GM18951 (cell line): ENCODE measurements around the gene BST1.

Source experiments
- POLR2A ChIP-seq: IDR thresholded peaks from 4 replicates; pipeline ENCODE4 v1.6.1; 2011; ENCODE audit warnings: mild to moderate bottlenecking; ENCODE audit not compliant: insufficient read length, insufficient read depth; ENCODE audit errors: extremely low read depth
- in situ Hi-C: fragments of 300-500 bp; cut with MboI; formaldehyde crosslinking; loops from one replicate; pipeline ENCODE4 v1.12.0; 2022; ENCODE audit warnings: low sequenced_read_pairs, mixed read lengths, inconsistent platforms; ENCODE audit not compliant: unreplicated experiment

The BST1 gene

DNA sequence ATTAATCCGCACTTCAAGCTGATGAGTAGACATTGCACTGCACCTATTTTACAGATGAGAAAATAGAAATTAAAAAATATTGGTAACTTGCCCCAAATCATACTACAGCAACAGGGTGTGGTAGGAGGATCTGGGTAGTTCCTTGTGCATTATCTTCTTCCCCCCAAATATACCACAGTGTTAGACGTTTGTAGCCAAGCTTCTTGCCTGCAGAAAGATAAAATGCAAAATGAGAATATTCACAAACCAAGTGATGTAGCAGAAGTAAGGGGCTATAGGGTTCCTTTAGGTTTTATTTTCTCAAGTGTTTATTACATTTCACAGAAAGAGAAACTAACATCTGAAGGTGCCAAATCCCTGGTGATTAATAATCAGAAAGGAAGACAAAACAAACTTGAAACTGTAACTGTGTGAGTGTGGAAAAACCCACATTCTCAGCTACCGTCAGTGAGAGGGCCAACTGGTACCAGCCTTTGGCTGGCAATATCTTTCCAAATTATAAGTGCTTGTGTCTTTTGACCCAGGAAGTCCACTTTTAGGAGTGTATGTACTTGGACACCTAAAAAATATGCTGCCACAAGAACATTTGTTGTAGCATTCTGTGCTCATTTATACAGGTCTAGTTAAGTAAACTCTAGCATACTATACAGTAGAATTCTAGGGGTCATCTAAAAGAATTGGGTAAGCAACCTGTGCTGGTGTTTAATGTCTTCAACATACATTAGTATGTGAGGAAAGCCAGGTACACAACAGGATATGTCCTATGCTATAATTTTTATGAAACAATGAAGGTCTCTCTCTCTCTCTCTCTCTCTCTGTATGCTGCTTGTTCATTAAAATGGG lies 68.6 kb downstream of the BST1 start:
- no peak for TF ChIP-seq POLR2A

DNA sequence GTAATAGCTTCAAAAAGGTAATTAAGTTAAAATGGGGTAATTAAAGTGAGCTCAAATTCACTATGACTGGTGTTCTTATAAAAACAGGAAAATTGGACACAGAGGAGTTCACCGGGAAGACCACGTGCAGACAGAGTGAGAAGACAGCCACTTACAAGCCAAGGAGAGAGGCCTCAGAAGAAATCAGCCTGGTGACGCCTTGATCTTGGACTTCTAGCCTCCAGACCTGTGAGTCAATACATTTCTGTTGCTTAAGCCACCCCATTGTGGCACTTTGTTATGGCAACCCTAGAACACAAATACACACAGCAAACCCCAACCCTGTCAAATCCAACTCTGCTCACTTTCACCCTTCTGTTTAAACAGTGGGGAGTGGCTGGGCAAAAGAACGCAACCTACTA lies 71.2 kb downstream of the BST1 start:
- in situ Hi-C loops, result no loop called here
- no peak for TF ChIP-seq POLR2A

More for the DNA sequence above, 68.6 kb downstream of the BST1 start:
- in situ Hi-C loops, result no loop called here

DNA sequence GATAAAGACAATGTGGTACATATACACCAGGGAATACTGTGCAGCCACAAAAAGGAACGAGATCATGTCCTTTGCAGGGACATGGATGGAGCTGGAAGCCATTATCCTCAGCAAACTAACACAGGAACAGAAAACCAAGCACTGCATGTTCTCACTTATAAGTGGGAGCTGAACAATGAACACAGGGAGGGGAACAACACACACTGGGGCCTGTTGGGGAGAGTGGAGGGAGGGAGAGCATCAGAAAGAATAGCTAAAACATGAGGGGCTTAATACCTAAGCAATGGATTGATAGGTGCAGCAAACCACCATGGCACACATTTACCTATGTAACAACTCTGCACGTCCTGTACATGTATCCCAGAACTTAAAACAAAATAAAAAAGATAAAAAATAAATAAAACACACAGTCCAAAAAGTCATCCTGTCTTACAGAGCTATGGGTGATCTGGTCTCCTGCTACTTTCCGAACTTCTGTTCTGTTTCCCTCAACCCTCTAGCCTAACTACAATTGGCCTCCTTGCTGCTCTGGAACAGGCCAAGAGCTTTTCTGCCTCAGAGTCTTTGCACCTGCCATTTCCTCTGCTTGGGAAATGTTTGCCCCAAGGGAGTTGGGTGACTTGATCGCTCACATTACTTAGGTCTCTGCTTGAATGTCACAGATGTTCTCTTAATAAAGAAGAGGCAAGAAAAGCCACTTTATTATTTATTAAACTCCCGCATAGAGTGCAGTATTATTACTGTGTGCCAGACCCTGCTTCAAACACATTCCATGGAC lies 74.2 kb downstream of the BST1 start:
- TF ChIP-seq POLR2A, result no peak
- in situ Hi-C loops, result no loop called here

DNA sequence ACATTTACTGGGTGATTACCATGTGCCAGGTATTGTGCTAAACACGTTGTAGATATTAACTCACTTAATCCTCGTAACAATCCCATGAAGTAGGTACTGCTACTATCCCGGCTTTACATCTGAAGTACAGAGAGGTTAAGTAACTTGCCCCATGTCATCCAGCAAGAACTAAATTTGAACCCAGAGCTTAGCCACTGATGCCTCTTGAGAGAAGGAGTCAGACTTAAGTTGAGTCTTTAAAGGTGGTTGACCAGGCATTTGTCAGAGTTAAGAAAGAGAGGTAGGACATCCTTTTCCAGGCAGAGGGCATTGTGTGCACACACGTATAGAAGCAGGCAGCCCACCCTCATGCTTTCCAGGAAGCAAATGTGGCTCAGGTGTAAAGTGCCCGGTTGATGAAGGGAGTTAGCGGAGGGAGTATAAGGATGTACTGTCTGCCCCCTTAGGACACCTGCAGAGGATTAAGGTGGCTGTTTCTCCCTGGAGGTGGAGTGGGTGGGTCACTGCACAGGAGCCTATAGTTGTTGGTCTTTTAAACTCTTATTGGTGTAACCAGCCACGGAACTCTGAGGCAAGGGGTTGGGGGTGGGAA lies 74.9 kb downstream of the BST1 start:
- in situ Hi-C loops, result no loop called here
- TF ChIP-seq POLR2A, result no peak

DNA sequence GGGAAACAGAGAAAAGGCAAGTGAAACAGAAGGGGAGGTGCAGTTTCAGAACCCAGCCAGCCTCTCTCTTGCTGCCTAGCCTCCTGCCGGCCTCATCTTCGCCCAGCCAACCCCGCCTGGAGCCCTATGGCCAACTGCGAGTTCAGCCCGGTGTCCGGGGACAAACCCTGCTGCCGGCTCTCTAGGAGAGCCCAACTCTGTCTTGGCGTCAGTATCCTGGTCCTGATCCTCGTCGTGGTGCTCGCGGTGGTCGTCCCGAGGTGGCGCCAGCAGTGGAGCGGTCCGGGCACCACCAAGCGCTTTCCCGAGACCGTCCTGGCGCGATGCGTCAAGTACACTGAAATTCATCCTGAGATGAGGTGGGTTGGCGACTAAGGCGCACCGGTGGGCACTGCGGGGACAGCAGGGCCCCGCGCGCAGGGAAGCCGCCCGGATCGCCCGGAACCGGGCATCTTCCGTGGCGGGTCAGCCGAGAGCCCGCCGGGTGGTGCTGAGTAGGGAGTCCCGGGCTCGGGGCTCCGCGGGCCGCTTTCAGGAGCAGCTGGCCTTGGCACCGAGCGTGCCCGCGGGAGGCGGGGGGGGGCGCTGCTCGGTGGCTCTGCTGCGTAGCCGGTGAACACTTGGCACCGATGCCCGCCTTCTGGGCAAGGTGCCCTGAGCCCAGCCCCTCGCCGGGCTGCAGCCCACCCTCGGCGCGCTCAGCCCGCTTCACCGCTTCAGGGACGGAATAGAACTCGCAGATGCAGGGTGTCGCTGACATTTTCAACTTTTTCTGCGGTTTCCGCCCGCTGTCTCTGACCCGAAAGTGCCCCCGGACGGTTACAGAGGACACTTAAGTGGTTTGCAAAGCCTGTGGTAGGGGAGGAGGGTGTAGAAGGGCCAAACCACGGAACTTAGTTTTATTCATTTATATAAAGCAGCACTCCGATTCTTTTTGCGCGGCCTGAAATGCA lies 75.7 kb downstream of the BST1 start, which contains the start of gene CD38:
Gene CD38, plus strand, starts transcription at position 40 of the 953 bp plus-strand sequence. Its CDS starts 87 bp downstream, at position 127.
- in situ Hi-C loops, result no loop called here
- TF ChIP-seq POLR2A, result peak; percentile 85

DNA sequence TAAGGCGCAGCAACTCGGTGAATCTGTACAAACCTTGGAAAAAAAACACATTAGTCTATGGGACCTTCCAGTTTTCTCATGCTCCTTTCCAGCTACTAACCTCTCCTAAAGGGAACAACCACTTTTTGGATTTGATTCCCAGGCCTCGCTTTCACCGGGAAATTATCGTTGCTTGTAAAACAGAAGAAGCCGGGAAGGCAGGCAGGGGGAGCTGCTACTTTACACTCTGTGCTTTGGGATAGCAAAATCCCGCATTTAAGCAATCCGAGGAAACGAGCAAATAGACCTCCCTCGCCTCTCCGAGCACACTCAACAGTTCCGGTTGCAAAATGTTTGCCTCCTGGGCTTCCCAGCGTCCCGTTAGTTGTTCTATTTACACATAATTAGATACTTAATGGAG lies 76.4 kb downstream of the BST1 start:
- in situ Hi-C loops, result no loop called here

DNA sequence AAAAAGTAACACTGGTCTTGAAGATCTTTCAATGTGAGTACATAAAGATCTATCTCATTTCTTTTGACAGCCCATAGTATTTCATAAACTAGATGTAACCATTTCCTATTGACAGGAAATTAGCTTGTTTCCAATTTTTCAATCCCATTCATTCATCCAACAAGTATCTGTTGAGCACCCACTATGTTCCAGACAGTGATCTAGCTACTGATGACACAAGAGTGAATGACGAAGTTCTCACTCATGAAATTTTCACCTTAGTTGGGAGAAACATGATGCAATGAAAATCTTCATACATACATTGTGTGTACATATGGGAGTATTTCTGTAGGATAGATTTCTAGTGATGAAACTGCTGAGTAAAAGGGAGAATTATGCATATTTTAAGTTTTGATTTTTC lies 76.9 kb downstream of the BST1 start:
- in situ Hi-C loops, result no loop called here
- TF ChIP-seq POLR2A, result no peak

More for the DNA sequence above, 76.4 kb downstream of the BST1 start:
- no peak for TF ChIP-seq POLR2A

DNA sequence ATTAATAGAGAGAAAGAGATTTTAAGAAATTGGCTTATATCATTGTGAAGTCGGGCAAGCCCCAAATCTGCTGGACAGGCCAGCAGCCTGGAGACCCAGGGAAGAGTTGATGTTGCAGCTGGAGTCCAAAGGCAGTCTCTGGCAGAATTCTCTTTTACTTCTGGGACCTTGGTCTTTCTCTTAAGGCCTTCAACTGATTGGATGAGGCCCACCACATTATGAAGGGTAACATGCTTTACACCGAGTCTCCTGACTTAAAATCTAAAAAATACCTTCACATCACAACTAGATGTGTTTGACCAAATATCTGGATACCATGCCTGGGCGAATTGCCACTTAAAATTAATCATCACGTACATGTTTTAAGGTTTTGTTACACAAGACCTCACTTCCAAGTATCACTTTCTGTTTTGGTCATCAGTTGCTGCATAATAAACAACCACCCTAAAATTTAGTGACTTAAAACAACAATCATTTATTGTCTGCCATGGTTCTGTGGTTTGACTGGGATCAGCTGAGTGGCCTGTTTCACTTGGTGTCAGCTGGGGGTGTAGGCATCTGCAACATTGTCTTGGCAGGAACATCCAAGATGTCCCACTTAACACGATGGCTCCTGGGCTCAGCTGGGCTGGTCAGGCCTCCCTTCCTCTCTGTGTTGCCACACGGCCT lies 78.7 kb downstream of the BST1 start:
- TF ChIP-seq POLR2A, result no peak
- in situ Hi-C loops, result no loop called here
